GM21529 (cell line): ENCODE measurements around the gene LTBP4.
A peak's percentile ranks its signal among the peaks of the same experiment; 100 is the strongest.

Experiments
- ATAC-seq: cut with Tn5 transposase; IDR thresholded peaks from one replicate; pipeline ENCODE4 v1.9.1; 2021; ENCODE audit not compliant: unreplicated experiment

Gene LTBP4

GRCh38 chr19:40658031-40658430, 56.9 kb downstream of the LTBP4 start:
- no peak for ATAC-seq

GRCh38 chr19:40659116-40659515, 57.9 kb downstream of the LTBP4 start:
- ATAC-seq = no peak

- no peak for ATAC-seq
These were observed 58.4 kb downstream of the LTBP4 start for GRCh38 chr19:40659566-40659965.

GRCh38 chr19:40661616-40662015, 60.4 kb downstream of the LTBP4 start:
- no peak for ATAC-seq

GRCh38 chr19:40662925-40663694, 61.9 kb downstream of the LTBP4 start:
- ATAC-seq = peak; percentile 82

GRCh38 chr19:40663695-40664692, 62.8 kb downstream of the LTBP4 start:
- no peak for ATAC-seq

- no peak for ATAC-seq
These were observed 65.8 kb downstream of the LTBP4 start for GRCh38 chr19:40666803-40667438.

GRCh38 chr19:40667602-40668001, 66.4 kb downstream of the LTBP4 start:
- ATAC-seq = no peak

- ATAC-seq = no peak
These were observed 67.9 kb downstream of the LTBP4 start for GRCh38 chr19:40668991-40669614.

- no peak for ATAC-seq
These were observed 70.2 kb downstream of the LTBP4 start for GRCh38 chr19:40671404-40671803.

GRCh38 chr19:40672038-40672437, 70.9 kb downstream of the LTBP4 start:
- ATAC-seq = no peak

- no peak for ATAC-seq
These were observed 71.6 kb downstream of the LTBP4 start for GRCh38 chr19:40672573-40673299.

GRCh38 chr19:40673397-40673796, 72.2 kb downstream of the LTBP4 start:
- ATAC-seq = no peak

- ATAC-seq = no peak
These were observed 73.1 kb downstream of the LTBP4 start for GRCh38 chr19:40674291-40674690.

- ATAC-seq = no peak
These were observed 76.0 kb downstream of the LTBP4 start for GRCh38 chr19:40677156-40677555.
